ENCODE results near the gene PRDX3.

Gene PRDX3

DNA sequence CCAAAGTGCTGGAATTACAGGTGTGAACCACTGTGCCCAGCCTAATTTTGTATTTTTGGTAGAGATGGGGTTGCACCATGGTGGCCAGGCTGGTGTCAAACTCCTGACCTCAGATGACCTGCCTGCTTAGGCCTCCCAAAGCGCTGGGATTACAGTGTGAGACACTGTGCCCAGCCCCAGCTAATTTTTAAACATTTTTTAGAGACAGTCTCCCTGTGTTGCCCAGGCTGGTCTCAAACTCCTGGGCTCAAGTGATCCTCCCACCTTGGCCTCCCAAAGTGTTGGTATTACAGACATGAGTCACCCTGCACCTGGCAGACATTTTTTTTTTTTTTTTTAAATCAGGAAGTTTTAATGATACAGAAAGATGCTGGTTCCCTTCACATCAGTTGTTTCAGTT is 59.2 kb downstream of the PRDX3 start:
- DNase-seq: no peak

DNA sequence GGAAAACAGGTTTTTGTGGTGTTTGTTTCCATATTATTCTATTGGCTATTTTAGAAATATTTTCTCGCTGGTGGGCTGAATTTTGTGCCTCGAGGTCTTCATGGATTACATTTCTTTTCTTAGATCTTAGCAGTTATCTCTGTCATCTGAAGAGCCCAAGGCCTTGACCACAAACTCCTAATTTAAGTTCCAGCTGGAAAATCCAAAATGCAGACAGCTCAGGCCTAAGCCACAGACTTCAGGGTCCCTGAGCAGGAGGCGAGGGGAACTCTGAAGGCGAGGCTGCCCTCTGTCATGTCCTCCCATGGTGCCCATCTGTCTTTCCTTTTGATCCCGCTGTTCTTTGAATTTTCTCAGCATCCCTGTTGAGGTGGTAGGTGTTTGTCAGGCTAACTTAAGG is 60.4 kb downstream of the PRDX3 start:
- no peak for DNase-seq
